ENCODE results near the gene TWIST1.

DNA sequence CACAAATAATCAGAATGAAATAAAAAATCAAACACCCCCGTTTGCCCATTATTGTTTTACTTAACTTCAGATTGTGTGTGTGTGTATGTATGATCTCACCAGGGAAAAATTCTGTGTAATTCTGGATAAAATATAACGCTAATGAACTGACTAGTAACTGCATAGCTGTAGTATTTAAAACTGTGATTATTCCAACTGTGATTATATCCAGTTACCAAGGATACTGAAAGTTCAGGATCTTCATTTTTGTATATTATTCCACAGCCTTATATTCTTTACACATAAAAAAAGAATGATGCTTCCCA is 2.9 kb downstream of the TWIST1 start:
- TF ChIP-seq POLR2A (IDR thresholded peaks at IDR 0.05): no peak
- TF ChIP-seq, protein P1, sequence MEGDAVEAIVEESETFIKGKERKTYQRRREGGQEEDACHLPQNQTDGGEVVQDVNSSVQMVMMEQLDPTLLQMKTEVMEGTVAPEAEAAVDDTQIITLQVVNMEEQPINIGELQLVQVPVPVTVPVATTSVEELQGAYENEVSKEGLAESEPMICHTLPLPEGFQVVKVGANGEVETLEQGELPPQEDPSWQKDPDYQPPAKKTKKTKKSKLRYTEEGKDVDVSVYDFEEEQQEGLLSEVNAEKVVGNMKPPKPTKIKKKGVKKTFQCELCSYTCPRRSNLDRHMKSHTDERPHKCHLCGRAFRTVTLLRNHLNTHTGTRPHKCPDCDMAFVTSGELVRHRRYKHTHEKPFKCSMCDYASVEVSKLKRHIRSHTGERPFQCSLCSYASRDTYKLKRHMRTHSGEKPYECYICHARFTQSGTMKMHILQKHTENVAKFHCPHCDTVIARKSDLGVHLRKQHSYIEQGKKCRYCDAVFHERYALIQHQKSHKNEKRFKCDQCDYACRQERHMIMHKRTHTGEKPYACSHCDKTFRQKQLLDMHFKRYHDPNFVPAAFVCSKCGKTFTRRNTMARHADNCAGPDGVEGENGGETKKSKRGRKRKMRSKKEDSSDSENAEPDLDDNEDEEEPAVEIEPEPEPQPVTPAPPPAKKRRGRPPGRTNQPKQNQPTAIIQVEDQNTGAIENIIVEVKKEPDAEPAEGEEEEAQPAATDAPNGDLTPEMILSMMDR (IDR thresholded peaks at IDR 0.05): no peak
